SH-SY5Y (cell line): ENCODE measurements around the gene NELL2.

Experiments
- GATA2 ChIP-seq: IDR thresholded peaks from 2 replicates; pipeline ENCODE4 v1.6.1; 2011; ENCODE audit warnings: mild to moderate bottlenecking, low read depth, low read length
- GATA3 ChIP-seq: IDR thresholded peaks from 2 replicates; pipeline ENCODE4 v1.6.1; 2011; ENCODE audit warnings: low read depth, mild to moderate bottlenecking, low read length, moderate library complexity

GRCh38 chr12:44546060-44546459, 330.1 kb downstream of the NELL2 start:
- TF ChIP-seq GATA3, result no peak
- no peak for TF ChIP-seq GATA2
